M059J (cell line): Measurements from ENCODE around the gene PWWP2B. TPM values are rescaled to one million over a fixed set of nuclear protein-coding genes. Genes with fewer than 3 reads are reported as not detected.

Experiments
- DNase-seq: peaks from one replicate; pipeline ENCODE4 v3.0.0-alpha.2; 2012; ENCODE audit warnings: low read depth
- total RNA-seq: library from RNA; depleted of rRNA; stranded (reverse); fragments of >200 nt; shearing (Covaris generic); gene quantifications from 2 replicates; pipeline ENCODE4 v1.2.3, GENCODE V29; 2014

Gene PWWP2B
- total RNA-seq, 1 experiment from 2014 or later: 5.3 TPM

DNA sequence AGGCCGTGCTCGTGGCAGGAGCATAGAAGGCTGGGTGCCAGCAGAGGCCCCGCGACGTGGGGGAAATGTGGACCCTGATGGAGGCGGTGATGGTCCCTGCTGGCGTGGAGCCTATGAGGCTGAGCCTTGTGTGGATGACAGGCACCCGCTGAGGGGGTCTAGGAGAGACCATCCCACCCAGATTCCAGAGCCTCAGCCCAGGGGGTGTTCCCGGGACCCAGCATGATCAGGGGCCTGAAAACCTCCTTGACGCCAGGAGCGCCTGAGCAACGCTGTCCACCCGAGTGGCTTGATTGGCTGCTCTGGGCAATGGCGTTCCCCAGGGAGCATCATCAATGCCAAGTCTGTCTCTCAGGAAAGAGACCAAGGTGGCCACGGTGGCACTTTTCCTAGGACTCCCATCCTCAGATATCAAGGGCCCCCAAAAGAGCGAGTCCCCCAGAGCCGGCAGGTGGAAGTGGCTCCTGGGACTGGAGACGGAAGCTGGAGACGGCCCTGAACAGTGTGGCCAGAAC, 61.1 kb downstream of the PWWP2B start:
- DNase-seq: no peak

DNA sequence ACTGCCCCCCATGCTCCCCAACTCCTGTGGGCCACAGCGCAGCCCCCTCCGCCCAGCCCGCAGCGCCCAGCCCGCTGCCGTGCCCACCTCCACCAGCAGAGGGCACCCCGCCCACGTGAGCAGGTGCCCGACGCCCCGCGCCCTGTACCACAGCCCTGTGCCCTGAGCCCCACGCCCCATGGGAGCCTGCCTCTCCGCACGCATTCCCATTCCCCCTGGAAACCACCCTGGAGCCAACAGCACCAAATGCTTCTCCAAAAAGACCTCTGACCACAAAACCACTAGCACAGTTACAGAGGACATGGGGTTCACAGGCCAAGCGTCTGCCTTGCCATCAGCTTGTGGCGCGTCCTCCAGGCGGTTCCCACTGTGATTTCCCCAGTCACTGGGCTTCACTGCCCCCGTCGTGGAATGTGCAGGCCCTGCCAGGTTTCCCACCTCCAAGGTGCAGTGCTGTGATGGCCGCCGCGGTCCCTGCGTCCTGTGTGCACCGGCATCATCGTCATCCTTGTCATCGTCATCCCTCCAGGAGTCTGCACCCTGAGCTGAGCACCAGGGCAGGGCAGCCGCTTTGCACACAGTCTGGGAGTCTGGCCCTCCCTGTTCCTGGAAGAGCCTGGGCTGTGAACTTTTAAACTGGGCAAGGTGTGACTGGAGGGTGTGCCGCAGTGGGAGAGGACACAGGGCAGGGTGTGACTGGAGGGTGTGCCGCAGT, 61.7 kb downstream of the PWWP2B start:
- DNase-seq: peak; percentile 52

DNA sequence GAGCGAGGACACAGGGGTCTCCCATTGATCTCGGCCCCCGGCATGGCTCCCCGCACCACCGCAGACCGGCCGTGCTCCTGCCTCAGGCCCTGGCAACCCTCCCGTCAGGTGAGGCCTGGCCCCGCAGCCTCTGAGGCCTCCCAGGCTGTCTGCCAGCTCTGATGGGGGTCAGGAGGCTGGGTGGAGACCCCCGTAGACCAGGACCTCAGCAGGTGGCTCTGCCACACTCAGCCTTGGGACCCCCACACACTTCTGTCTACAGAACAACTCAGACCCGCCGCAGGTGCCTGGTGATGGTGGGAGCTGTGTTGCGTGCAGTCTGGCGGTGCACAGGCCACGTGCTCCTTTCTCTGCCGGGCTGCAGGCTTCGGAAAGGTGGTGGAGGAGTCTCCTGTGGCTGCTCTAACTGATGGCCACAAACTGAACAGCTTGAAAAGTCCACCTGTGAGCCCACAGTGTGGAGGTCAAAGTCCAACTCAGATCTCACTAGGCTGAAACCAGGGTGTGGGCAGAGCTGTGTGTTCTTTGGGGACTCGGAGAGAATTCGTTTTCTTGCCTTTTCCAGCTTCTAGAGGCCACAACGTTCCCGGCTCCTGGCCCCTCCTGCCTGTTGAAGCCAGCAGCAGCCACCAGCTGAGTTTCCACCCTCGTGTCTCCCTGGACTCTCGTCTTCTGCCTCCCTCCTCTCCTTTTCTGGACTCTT, 62.5 kb downstream of the PWWP2B start:
- DNase-seq: no peak

- no peak for DNase-seq
Observed at GRCh38 chr10:132460071-132460470, 63.1 kb downstream of the PWWP2B start.

DNA sequence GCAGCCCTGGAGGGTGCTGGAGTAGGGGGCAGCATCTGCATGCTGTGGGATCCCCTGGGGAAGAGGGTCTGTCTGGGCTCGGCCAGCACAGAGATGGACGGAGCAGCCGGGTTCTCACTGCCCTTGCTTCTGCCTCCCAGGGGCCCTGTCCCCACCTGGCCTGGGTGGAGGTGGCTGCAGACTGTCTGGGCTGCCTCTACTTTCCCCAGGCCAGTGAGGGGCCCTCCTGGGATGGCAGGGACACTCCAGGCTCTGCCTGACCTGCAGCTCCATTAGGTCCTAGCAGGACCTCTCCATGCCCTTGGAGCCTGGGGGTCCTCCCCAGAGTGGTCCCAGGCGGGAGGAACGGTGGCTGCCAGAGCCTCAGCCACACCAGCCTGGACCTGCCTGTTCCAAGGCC, 63.7 kb downstream of the PWWP2B start:
- DNase-seq: no peak

GRCh38 chr10:132461103-132461682, 64.2 kb downstream of the PWWP2B start:
- no peak for DNase-seq

- DNase-seq: no peak
Observed at GRCh38 chr10:132461683-132462231, 64.8 kb downstream of the PWWP2B start.

GRCh38 chr10:132462463-132463332, 65.7 kb downstream of the PWWP2B start:
- no peak for DNase-seq

GRCh38 chr10:132463333-132464255, 66.6 kb downstream of the PWWP2B start:
- DNase-seq: no peak

GRCh38 chr10:132464256-132465192, 67.5 kb downstream of the PWWP2B start:
- no peak for DNase-seq

DNA sequence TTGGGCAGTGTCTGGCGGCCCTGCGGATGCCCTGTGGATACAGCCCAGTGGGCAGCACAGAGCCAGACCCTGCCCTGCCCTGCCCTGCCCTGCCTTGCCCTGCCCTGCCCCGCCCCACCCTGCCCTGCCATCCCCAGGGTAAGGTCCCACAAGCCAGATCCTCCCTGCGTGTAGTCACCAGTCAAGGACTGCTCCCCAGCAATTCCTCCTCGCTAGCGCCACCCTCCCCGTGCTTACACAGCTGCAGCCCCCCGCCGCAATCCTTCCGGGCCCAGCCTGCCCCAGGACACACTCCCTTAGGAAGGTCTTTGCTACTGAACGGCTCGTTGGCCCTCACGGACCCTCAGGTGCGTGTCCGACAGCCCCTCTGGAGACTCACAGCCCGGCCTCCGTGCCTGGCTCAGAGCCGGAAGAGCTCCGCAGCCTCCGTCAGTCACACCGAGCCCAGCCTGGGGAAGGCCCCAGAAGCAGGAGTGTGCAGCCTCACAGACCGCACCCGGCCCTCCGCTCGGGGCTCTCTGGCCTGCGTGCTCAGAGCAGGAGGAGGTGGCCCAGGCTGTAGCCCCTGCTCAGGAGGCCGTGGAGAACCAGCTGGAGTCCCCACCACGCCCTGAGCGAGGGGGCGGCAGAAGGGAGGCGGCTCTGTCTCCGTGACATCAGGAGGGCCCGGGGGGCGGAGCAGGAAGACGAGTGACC, 68.3 kb downstream of the PWWP2B start:
- no peak for DNase-seq

- no peak for DNase-seq
Observed at GRCh38 chr10:132465889-132466519, 69.0 kb downstream of the PWWP2B start.

DNA sequence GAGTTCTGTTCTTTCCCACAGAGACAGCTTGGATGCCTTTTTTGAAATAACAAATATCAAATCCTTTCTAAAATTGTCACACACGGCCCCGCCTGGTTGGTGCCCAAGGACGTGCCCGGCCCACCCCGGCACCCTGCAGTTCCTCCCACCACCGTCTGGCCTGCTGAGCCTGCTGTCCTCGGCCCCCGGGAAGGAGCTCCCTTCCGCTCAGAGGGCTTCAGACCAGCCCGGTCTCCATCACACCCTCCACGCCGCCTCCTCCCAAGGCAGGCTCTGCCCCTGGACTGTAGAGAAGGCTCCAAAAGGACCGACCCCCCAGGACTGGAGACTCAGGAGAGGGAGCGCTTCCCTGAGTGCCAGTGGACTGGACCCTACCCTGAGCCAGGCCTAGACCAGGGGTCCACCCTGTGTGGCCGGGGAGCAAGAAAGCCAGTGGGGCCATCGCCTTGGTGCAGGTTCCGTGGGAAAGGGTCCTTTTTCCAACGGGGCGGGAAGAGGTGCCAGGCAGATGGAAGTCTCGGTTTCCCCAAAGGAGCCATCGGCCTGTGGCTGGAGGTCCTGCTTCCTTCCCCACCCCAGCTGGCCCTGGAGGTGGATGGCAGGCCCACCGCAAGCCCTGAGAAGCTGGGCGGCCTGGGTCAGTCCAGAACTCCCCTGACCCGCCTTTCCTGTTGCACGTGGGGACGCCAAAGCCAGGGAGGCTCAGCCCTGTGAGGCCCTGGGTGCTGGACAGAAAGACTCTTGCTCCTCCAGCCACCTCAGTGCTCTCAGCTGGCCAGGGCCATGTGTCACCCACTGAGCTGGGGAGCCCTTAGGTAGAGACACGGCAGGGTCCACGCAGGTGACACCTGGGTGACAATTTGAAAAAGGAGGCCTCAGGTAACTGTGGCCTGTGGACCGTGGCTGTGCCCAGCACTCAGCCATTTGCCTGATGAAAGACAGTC, 69.8 kb downstream of the PWWP2B start:
- DNase-seq: no peak
